HG03159 (cell line): ENCODE data around the gene PDZK1.
"Not testable (repeated sequence)": the region's sequence is repeated elsewhere in the genome, so short reads cannot be mapped to it uniquely, and the experiment has no call there.

Source experiments
- ATAC-seq: cut with Tn5 transposase; IDR thresholded peaks from one replicate; pipeline ENCODE4 v1.9.1; 2021; ENCODE audit warnings: mild to moderate bottlenecking, moderate library complexity; ENCODE audit not compliant: unreplicated experiment

PDZK1 gene

DNA sequence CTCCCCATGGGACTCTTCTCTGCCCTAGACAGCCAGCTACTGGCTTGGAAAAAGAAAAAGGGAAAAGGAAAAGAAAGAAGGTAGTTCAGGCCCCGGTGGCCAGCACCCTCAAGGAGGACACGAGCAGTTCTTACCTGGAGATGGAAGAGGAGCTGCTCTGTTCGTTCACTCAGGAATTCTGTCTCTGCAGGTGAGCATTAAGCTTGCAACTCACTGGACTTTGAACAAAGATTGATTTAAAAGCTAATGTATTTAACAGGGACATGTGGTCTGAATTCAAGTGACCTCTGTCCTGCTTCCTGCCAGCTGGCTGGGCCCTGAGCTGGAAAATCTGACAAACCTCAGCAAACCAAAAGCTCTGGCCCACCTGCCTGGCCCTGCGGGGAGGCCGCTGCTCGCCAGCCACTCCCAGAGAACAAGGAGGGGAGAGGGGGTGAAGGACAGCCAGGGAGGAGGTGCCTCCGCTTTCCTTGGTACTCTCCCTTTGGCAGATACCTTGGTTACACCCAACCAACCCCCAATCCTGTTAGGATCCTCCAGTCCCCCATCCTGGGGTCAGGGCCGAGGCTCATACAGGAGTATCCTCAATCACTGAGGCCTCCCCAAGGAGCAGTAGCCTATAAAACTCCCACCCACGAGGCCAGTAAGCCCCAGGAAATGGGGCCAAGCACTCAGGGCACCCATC, at the start of gene PDZK1:
TSS of gene PDZK1 (minus strand) at position 186 of the 685 bp plus-strand sequence. CDS start 19,347 bp downstream, outside the sequence.
- ATAC-seq: no peak

GRCh38 chr1:145751491-145752037, 44.4 kb upstream of the PDZK1 start:
- ATAC-seq: no peak

DNA sequence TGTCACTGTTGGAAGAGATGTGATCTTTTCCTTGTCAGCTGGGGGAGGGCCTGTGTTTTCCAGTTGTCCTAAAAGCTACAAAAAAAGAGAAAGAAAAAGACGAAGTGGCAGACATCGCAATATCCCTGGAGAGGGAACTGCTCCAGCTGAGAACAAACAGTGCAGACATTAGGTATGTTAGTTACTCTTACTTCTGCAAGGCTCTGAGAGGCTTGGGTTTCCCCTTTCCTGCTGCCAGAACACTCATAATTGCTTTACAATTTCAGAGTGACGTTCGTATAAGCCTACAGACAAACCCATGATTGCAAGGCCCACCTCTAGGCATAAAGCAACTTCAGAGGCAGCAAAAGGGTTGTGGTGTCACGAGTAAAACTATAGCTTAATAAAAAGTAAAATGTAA, 43.3 kb upstream of the PDZK1 start:
- no peak for ATAC-seq

DNA sequence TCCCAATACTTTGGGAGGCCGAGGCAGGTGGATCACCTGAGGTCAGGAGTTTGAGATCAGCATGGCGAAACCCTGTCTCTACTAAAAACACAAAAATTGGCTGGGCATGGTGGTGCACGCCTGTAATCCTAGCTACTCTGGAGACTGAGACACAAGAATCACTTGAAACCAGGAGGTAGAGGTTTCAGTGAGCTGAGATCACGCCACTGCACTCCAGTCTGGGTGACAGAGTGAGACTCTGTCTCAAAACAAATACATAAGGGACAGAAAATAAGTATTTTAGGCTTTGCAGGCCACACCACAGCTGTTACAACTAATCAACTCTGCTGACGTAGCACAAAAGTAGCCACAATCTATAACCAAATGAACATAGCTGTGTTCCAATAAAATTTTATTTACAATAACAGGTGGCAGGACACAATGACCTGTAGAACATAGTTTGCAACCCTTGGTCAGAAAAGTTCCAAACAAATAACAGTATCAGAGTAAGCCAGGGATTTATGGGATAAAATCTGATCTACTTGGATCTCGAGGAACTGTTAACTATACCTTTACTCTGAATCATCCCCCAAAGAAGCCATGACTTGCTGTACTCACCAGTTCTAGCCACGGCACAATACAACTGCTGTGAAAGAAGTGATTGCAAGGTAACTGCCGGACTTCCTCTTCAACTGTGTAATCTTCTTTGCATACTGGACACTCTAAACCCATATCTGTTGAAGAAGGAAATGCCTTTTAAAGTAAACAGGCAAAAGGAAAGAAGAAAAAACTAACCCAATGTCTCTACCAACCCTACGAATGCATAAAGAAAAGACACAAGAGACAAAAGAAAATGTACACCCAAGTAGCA, 40.5 kb upstream of the PDZK1 start:
- ATAC-seq: no peak

- no peak for ATAC-seq
These were observed 33.1 kb upstream of the PDZK1 start for GRCh38 chr1:145740269-145740668.

GRCh38 chr1:145736191-145736590, 29.0 kb upstream of the PDZK1 start:
- ATAC-seq: no peak

DNA sequence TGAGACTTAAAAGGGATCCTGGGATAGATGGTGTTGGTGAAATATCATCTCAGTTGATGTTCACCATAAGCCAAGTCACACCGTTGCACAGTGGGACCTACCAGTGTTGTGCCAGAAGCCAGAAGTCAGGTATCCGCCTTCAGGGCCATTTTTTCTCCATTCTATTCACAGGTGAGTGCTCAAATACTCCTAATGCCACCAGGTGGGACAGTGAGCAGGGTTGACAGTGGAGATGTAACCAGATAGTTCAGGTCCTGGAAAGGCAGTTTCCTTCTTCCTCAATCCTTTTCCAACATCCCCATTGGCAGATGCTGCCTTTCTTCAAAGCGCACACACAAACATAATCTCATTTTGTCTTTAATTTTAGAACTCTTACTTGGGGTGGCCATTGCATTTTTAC, 23.7 kb upstream of the PDZK1 start:
- ATAC-seq: no peak

GRCh38 chr1:145730467-145730866, 23.3 kb upstream of the PDZK1 start:
- no peak for ATAC-seq

DNA sequence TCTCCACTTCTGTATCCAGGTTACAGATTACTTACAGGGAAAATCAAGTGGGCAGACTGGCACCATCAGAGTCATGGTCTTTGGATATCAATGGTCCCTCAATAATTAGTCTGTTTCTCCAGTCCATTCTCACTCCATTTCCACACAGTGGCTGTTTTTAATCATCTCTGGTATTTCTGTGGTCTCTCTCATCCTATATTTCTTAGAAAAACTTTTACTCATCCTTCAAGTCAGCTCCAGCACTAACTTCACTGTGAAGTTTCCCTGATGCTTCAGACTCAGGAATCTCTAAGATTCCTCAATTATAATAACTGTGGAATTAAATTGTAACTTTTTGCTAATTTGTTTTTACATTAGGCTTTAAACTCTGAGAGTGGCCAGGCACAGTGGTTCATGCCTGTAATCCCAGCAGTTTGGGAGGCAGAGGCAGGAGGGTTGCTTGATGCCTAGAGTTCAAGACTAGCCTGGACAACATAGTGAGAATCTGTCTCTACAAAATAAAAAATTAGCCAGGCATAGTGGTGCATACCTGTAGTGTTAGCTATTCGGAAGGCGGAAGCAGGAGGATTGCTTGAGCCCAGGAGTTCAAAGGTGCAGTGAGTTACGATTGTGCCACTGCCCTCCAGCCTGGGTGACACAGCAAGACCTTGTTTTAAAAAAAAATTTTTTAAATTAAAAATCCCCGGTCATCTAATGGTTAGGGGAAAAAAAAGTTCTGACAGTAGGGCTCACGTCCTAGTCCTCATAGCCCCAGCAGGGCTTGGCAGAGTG, 22.7 kb upstream of the PDZK1 start:
- ATAC-seq: no peak

- ATAC-seq: no peak
These were observed 22.0 kb upstream of the PDZK1 start for GRCh38 chr1:145729196-145729595.

DNA sequence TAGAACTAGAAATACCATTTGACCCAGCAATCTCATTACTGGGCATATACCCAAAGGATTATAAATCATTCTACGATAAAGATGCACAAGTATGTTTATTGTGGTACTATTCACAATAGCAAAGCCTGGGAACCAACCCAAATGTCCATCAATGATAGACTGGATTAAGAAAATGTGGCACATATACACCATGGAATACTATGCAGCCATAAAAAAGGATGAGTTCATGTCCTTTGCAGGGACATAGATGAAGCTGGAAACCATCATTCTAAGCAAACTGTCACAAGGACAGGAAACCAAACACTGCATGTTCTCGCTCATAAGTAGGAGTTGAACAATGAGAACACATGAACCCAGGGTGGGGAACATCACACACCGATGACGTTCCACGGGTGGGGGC, 19.0 kb upstream of the PDZK1 start:
- not testable (repeated sequence) for ATAC-seq

DNA sequence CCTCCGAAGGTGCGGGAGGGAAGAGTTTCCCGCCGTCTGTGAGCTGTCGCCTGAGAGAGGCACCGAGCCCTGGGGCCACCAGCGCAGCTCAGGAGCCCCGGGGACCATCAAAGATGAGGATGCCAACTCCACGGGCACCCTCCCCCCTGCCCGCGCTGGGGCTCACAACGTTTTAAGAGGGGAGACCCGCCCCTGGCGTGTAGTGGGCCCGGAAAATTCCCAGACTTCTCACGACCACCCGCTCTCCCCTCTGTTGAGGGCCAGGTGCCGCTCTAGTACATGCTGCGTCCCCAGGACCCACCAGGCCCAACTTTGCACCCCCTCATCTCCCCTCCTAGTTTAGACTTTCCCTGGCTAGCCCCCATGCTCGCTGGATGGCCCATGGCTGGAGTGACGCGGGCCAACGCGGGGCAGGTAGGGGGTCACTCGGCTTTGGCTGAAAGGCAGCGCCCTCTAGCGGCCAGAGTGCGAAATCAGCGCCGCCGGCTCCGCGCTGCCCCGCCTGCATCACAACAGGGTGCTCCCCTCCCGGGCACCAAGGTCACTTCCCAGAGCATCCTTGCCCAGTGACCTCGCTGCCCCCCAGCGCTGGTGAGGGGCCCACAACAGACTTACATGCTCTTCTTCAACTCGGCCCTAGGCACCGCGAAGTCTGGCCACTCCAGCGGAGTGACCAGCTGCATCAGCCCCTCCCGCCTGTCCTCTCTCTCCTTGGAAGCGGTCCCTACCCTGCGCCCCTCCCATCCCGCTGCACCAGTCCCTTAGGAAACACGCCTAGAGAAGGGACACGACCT, 13.9 kb upstream of the PDZK1 start:
- ATAC-seq: no peak

DNA sequence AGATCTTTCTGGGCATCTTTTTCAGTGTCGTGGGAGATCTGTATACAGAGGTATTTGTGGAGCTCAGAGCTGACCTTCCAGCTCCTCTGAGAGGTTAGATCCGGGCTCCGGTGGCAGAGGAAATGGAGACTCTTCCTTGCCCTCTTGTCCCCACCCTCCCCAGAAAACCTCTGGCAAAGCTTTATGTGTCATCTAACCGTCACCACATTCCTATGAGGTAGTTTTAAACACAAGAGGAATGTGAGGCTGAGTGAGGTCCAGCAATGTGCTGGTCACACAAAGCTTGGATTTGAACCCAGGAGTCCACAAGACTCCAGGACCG, 13.3 kb upstream of the PDZK1 start:
- ATAC-seq: no peak

GRCh38 chr1:145719230-145720079, 12.3 kb upstream of the PDZK1 start, which contains the start of gene CD160:
CD160 (plus strand) TSS chr1:145719499; CDS start chr1:145728328, 8,829 bp downstream.
- no peak for ATAC-seq

DNA sequence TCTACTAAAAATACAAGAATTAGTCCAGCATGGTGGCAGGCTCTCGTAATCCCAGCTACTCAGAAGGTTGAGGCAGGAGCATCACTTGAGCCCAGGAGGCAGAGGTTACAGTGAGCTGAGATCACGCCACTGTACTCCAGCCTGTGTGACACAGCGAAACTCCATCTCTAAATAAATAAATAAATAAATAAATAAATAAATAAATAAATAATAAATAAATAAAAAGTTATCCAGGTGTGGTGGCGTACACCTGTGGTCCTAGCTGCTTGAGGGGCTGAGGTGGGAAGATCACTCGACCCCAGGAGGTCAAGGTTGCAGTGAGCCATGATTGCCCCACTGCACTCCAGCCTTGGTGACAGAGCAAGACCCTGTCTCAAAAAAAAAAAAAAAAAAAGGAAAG, 11.3 kb upstream of the PDZK1 start:
- not testable (repeated sequence) for ATAC-seq

DNA sequence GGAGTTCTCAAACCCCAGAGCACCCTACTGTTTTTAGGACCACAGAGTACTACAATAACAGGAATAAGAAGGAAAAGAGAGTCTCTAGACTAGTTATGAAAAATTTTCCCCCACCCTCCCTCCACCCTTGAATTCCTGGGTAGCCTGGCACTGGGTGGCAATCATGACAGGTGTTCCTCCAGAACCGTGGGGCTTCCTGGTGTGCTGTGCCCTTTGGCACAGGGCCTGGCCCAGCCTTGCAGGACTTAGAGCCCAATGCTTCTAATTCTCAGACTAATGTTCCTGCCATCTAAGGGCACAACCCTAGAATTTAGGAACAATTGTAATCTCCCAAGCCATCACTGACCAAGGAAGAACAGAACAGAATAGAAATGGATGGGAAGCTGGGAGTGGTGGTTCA, 10.7 kb upstream of the PDZK1 start:
- ATAC-seq: no peak

DNA sequence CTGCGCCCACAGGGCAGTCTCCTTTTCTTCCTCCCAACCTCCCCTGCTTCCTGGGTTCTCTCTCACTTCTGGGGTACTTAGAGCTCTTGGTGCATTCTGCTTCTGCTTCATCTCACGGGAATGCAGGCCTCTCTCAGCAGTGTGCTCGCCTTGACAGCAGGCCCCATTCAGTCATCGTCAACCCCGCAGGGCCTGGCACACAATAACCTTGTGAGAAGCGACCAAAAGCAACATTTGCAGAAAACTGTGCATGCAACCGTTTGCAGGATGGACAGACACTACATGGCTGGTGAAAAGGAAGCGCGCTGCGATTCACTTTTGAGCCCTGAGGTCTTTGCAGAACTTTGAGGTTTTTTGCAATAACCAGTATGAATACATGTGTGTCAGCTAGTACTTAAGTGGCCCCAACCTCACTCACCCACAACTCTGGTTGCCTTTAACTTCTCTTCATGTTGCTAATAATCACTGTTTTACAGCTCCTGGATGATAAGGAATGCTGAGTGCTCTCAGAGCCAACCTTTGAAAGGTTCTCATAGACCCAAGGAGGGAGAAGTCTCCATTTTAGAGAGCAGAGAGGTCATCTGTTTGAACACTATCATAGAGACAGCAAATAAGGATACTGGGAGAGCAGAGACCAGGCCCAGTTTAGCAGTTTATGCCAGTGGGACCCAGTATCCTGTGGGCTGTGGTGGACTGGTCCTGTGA, 9.6 kb upstream of the PDZK1 start:
- no peak for ATAC-seq

DNA sequence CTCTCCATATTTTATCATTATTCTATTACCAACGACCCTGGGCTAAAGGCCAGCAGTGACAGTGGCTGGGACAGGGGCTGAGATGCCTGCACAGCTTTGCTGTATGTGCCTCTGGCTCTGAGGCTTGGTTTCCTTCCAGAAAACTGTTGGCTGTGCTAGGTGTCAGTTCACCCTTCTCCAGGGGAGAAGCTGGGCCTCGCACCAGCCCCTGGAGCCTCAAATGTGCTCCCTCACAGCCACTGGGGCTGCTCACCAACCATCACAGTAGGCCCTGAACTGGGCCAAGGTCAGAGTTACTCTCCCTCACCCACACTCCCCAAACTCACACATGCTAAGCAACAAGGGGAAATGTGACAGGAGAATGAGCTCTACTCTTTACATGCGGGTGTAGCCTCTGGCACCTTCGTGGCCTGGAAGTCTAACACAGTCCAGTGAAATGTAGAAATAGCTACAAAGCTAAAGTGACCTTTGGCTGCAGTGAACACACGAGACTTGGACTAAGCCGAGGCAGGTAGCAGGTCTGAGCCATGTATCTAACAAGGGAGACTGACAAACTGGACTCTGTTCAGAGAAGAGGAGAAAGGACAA, 7.5 kb upstream of the PDZK1 start:
- ATAC-seq: no peak
